ENCODE results near the gene SERPIND1. TPM values are rescaled to one million over a fixed set of nuclear protein-coding genes. Genes with fewer than 3 reads are reported as not detected.

Gene SERPIND1
- total RNA-seq, 1 donor from 2014 or later: 0.18 TPM

DNA sequence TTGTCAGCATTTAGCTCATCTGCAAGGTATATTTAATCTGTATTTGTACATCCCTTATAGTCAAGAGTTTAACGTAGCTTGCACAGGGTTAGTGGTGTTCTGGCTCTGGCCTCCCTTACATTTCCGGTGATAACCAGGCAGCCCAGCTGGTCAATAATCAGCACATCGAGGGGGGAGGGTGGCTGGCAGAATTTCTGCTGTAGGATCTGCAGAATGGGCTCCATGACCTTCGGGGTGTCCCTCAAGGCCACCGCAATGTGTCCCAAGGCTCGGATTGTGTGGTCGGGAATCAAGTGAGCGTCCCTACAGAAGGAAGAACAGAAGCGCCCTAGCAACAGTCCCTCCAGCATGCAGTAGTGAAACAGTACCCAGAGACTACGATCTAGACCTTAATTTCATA lies 25.1 kb downstream of the SERPIND1 start:
- DNase-seq (ENCODE audit: low spot score): no peak
- TF ChIP-seq, protein P1, sequence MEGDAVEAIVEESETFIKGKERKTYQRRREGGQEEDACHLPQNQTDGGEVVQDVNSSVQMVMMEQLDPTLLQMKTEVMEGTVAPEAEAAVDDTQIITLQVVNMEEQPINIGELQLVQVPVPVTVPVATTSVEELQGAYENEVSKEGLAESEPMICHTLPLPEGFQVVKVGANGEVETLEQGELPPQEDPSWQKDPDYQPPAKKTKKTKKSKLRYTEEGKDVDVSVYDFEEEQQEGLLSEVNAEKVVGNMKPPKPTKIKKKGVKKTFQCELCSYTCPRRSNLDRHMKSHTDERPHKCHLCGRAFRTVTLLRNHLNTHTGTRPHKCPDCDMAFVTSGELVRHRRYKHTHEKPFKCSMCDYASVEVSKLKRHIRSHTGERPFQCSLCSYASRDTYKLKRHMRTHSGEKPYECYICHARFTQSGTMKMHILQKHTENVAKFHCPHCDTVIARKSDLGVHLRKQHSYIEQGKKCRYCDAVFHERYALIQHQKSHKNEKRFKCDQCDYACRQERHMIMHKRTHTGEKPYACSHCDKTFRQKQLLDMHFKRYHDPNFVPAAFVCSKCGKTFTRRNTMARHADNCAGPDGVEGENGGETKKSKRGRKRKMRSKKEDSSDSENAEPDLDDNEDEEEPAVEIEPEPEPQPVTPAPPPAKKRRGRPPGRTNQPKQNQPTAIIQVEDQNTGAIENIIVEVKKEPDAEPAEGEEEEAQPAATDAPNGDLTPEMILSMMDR (IDR thresholded peaks at IDR 0.05; ENCODE audit: unreplicated experiment): no peak
- Mint-ChIP-seq H3K36me3 (ENCODE audit: low read depth, unreplicated experiment) (peaks cover 44% of the 10 kb centered on the region), H3K4me1 (ENCODE audit: unreplicated experiment) (peaks cover 32% of the 10 kb centered on the region), H3K4me3 (ENCODE audit: unreplicated experiment) (no peak overlapping the region), H3K27ac (ENCODE audit: unreplicated experiment) (no peak overlapping the region), H3K27me3 (ENCODE audit: unreplicated experiment) (peaks cover 9% of the 10 kb centered on the region), H3K9me3 (ENCODE audit: unreplicated experiment) (no peaks in the 10 kb centered on the region)

DNA sequence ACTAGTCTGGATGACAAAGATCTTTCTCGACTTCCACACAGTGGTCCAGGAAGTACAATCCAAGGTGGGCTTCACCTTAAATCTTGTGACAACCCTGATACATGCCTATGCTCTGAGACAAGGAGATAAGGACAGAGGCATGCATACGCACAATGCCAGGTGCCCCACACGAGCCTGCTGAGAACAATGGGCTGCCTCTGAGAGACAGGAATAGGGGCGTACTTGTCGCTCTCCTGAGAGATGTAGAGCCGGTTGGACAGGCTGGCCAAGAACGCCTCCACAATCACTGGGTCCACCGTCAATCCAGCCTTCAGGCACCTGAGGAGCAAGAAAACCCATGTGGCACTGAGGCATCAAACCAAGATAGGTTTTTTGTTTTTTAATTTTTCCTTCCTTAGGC lies 25.5 kb downstream of the SERPIND1 start:
- TF ChIP-seq, protein P1 (IDR thresholded peaks at IDR 0.05; ENCODE audit: unreplicated experiment): no peak
- Mint-ChIP-seq H3K36me3 (ENCODE audit: low read depth, unreplicated experiment) (peaks cover 48% of the 10 kb centered on the region), H3K9me3 (ENCODE audit: unreplicated experiment) (no peaks in the 10 kb centered on the region), H3K4me1 (ENCODE audit: unreplicated experiment) (peaks cover 28% of the 10 kb centered on the region), H3K4me3 (ENCODE audit: unreplicated experiment) (peak overlapping the region; percentile 4), H3K27me3 (ENCODE audit: unreplicated experiment) (peaks cover 9% of the 10 kb centered on the region), H3K27ac (ENCODE audit: unreplicated experiment) (no peak overlapping the region)
- no peak for DNase-seq (ENCODE audit: low spot score)

DNA sequence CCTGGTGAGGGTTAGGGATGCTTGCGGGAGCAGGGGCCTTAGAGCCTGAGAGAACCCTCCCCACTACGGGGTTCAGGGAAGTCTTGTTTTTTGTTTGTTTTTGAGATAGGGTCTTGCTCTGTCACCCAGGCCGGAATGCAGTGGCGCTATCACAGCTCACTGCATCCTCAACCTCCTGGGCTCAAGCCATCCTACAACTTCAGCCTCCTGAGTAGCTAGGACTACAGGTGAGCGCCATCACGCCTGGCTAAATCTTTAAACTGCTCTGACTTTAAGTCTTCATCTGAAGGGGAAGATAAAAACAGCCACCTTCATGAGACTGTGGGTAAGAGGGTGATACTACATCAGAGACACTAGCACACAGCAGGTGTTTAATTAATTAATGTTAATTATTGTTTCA lies 28.5 kb downstream of the SERPIND1 start:
- H3K9me3 Mint-ChIP-seq (ENCODE audit: unreplicated experiment): no peaks in the 10 kb centered on the region
- no peak for DNase-seq (ENCODE audit: low spot score)

DNA sequence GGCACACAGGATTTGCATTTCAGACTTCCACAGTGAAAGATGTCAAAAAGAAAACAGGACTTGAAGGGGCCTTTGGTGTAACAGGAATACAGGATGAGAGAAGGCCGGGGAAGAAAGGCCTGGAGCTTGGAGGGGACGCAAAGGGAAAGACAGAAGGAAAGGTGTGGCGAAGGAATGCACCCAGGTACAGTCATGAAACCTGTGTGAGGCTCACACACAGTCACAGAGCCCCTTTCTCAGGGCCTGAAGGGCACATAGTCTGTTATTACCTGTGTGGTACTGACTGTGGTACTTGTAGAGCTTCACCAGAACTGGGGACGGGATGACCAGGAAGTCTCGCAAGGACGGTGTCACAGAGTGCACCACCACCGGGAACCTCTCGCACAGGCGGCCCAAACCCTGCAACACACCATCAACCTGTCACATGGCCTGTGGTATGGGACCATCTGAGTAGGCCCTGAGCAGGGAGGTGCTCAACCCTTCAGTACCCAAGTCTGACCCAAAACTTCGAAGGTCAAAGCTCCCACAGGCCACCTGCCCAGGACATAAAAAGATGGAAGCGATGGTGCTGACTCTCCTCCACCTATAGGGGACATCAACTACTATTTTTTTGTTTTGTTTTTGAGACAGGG lies 29.1 kb downstream of the SERPIND1 start:
- H3K4me1 Mint-ChIP-seq (ENCODE audit: unreplicated experiment): peaks cover 9% of the 10 kb centered on the region
- H3K36me3 Mint-ChIP-seq (ENCODE audit: low read depth, unreplicated experiment): peaks cover 38% of the 10 kb centered on the region
- no peak overlapping the region for H3K27ac Mint-ChIP-seq (ENCODE audit: unreplicated experiment)
- DNase-seq (ENCODE audit: low spot score): no peak
- H3K4me3 Mint-ChIP-seq (ENCODE audit: unreplicated experiment): no peak overlapping the region
- TF ChIP-seq, protein P1 (IDR thresholded peaks at IDR 0.05; ENCODE audit: unreplicated experiment): no peak
- no peaks in the 10 kb centered on the region for H3K27me3 Mint-ChIP-seq (ENCODE audit: unreplicated experiment)
- no peaks in the 10 kb centered on the region for H3K9me3 Mint-ChIP-seq (ENCODE audit: unreplicated experiment)

More for the DNA sequence above, 28.5 kb downstream of the SERPIND1 start:
- Mint-ChIP-seq H3K4me1 (ENCODE audit: unreplicated experiment) (peaks cover 9% of the 10 kb centered on the region), H3K4me3 (ENCODE audit: unreplicated experiment) (no peak overlapping the region), H3K27ac (ENCODE audit: unreplicated experiment) (no peak overlapping the region), H3K36me3 (ENCODE audit: low read depth, unreplicated experiment) (peaks cover 38% of the 10 kb centered on the region), H3K27me3 (ENCODE audit: unreplicated experiment) (no peaks in the 10 kb centered on the region)
- TF ChIP-seq, protein P1 (IDR thresholded peaks at IDR 0.05; ENCODE audit: unreplicated experiment): no peak

DNA sequence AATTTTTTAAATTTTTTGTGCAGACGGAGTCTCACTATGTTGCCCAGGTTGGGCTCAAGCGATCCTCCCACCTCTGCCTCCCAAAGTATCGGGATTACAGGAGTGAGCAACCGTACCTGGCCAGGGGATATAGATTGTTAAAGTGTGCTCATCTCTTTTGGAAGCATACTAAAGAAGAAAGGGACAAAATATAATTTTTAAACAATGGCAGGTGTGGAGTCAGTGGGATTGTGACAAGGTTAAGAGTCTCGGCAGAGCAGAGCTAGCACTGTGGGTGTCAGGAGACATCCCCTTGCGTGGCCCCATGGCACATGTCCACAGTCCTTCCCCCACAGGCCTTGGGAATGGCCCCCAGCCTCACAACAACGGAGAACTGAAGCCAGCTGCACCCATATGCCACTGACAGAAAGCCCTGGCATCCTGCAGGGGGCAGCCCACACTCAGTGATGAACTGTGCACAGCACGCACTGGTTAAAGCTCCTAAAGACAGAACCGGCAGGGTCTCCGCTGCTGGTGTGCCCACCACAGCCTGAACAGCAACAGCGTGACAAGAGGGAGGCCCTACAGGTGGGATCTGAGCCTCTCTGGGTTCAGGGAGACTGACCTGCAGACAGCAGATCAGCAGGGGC lies 29.9 kb downstream of the SERPIND1 start:
- peak; percentile 46 for DNase-seq (ENCODE audit: low spot score)
- Mint-ChIP-seq H3K36me3 (ENCODE audit: low read depth, unreplicated experiment) (peaks cover 35% of the 10 kb centered on the region), H3K4me1 (ENCODE audit: unreplicated experiment) (peaks cover 9% of the 10 kb centered on the region)

More for the DNA sequence above, 29.9 kb downstream of the SERPIND1 start:
- no peak overlapping the region for H3K27ac Mint-ChIP-seq (ENCODE audit: unreplicated experiment)
- peak overlapping the region; percentile 79 for H3K4me3 Mint-ChIP-seq (ENCODE audit: unreplicated experiment)
- TF ChIP-seq, protein P1 (IDR thresholded peaks at IDR 0.05; ENCODE audit: unreplicated experiment): peak; percentile 35
- H3K27me3 Mint-ChIP-seq (ENCODE audit: unreplicated experiment): no peaks in the 10 kb centered on the region
- no peaks in the 10 kb centered on the region for H3K9me3 Mint-ChIP-seq (ENCODE audit: unreplicated experiment)
